ENCODE results near the gene MOG. TPM values are rescaled to one million over a fixed set of nuclear protein-coding genes. Genes with fewer than 3 reads are reported as not detected.

MOG gene
- total RNA-seq, 2 experiments from 2014 or later = not detected

GRCh38 chr6:29628419-29629281 lies 28.2 kb upstream of the MOG start:
- Histone ChIP-seq H3K36me3 (ENCODE audit: insufficient read depth, low read length) (peaks cover 1% of the 10 kb centered on the region), H3K4me1 (ENCODE audit: insufficient read depth, low read length) (peaks cover 44% of the 10 kb centered on the region), H3K9me3 (ENCODE audit: control insufficient read depth in 1 of 2, insufficient read depth in 1 of 2, low read length in 2 of 2) (no peaks in the 10 kb centered on the region), H3K27ac (ENCODE audit: low read depth in 1 of 2, low read length in 2 of 2) (no peak overlapping the region), H3K4me3 (ENCODE audit: low read length) (peak overlapping the region; percentile 84), H3K27me3 (ENCODE audit: control insufficient read depth in 1 of 2, insufficient read depth in 2 of 2, low read length in 2 of 2) (no peaks in the 10 kb centered on the region)
- peaks cover 13% of the 10 kb centered on the region for H3K36me3 Mint-ChIP-seq (ENCODE audit: low read depth)
- intact Hi-C loops (cut with DNase I, micrococcal nuclease) = loop anchor here in 1 of 2 experiments (1.0 kb wide), 1 partner anchor 22 kb away; no protein-coding TSS in a partner anchor
- H3K4me3 Mint-ChIP-seq = peak overlapping the region; percentile 91
- peaks cover 50% of the 10 kb centered on the region for H3K4me1 Mint-ChIP-seq (ENCODE audit: low read depth)
- peak; percentile 26 to 75 (median 47) for DNase-seq
- H3K9me3 Mint-ChIP-seq = no peaks in the 10 kb centered on the region
- H3K27ac Mint-ChIP-seq = peak overlapping the region; percentile 22
- ChIA-PET CTCF (interaction anchor here (0.7 to 3.4 kb wide), 5 partner anchors 12 to 25 kb away, joined by 3 to 21 read pairs (median 12); no protein-coding TSS in a partner anchor), POLR2A (interaction anchor here (1.5 to 2.8 kb wide), 2 partner anchors 13 to 21 kb away, joined by 4 to 14 read pairs; no protein-coding TSS in a partner anchor)
- peak; percentile 69 for TF ChIP-seq CTCF (IDR thresholded peaks at IDR 0.05)
- ATAC-seq (ENCODE audit: poor library complexity) = peak; percentile 49
- H3K27me3 Mint-ChIP-seq = no peaks in the 10 kb centered on the region

- ATAC-seq (ENCODE audit: poor library complexity) = no peak
- no peaks in the 10 kb centered on the region for H3K36me3 ChIP-seq (ENCODE audit: insufficient read depth, low read length)
- H3K4me3 Mint-ChIP-seq = peak overlapping the region; percentile 91
- POLR2A ChIA-PET = interaction anchor here (1.5 to 1.6 kb wide), 2 partner anchors 11 to 20 kb away, joined by 7 to 8 read pairs; no protein-coding TSS in a partner anchor
- H3K9me3 ChIP-seq (ENCODE audit: control insufficient read depth in 1 of 2, insufficient read depth in 1 of 2, low read length in 2 of 2) = no peaks in the 10 kb centered on the region
- H3K4me3 ChIP-seq (ENCODE audit: low read length) = no peak overlapping the region
- no peak for DNase-seq
- no peak overlapping the region for H3K27ac ChIP-seq (ENCODE audit: low read depth in 1 of 2, low read length in 2 of 2)
- intact Hi-C loops (cut with DNase I, micrococcal nuclease) = no loop called here
- peaks cover 46% of the 10 kb centered on the region for H3K4me1 ChIP-seq (ENCODE audit: insufficient read depth, low read length)
- peaks cover 59% of the 10 kb centered on the region for H3K4me1 Mint-ChIP-seq (ENCODE audit: low read depth)
- no peaks in the 10 kb centered on the region for H3K9me3 Mint-ChIP-seq
- CTCF ChIA-PET = interaction anchor here (1.4 to 3.4 kb wide), 4 partner anchors 11 to 24 kb away, joined by 6 to 18 read pairs (median 10); no protein-coding TSS in a partner anchor
- H3K27me3 ChIP-seq (ENCODE audit: control insufficient read depth in 1 of 2, insufficient read depth in 2 of 2, low read length in 2 of 2) = no peaks in the 10 kb centered on the region
- peaks cover 5% of the 10 kb centered on the region for H3K36me3 Mint-ChIP-seq (ENCODE audit: low read depth)
- no peak for TF ChIP-seq CTCF (IDR thresholded peaks at IDR 0.05)
- no peaks in the 10 kb centered on the region for H3K27me3 Mint-ChIP-seq
- H3K27ac Mint-ChIP-seq = no peak overlapping the region
Measured at GRCh38 chr6:29629571-29629970, 27.3 kb upstream of the MOG start.

- intact Hi-C loops (cut with DNase I, micrococcal nuclease) = no loop called here
- peak overlapping the region; percentile 90 for H3K4me3 Mint-ChIP-seq
- POLR2A ChIA-PET = interaction anchor here (1.5 to 1.6 kb wide), 2 partner anchors 11 to 19 kb away, joined by 7 to 8 read pairs; no protein-coding TSS in a partner anchor
Measured at GRCh38 chr6:29630315-29630714, 26.6 kb upstream of the MOG start.

More at GRCh38 chr6:29630315-29630714, 26.6 kb upstream of the MOG start:
- Mint-ChIP-seq H3K9me3 (no peaks in the 10 kb centered on the region), H3K27ac (no peak overlapping the region), H3K4me1 (ENCODE audit: low read depth) (peaks cover 60% of the 10 kb centered on the region), H3K27me3 (no peaks in the 10 kb centered on the region), H3K36me3 (ENCODE audit: low read depth) (peaks cover 5% of the 10 kb centered on the region)
- CTCF ChIA-PET = interaction anchor here (2.5 to 3.4 kb wide), 2 partner anchors 20 to 23 kb away, joined by 7 to 18 read pairs; no protein-coding TSS in a partner anchor
- Histone ChIP-seq H3K9me3 (ENCODE audit: control insufficient read depth in 1 of 2, insufficient read depth in 1 of 2, low read length in 2 of 2) (no peaks in the 10 kb centered on the region), H3K4me3 (ENCODE audit: low read length) (no peak overlapping the region), H3K4me1 (ENCODE audit: insufficient read depth, low read length) (peaks cover 46% of the 10 kb centered on the region), H3K27ac (ENCODE audit: low read depth in 1 of 2, low read length in 2 of 2) (no peak overlapping the region), H3K27me3 (ENCODE audit: control insufficient read depth in 1 of 2, insufficient read depth in 2 of 2, low read length in 2 of 2) (no peaks in the 10 kb centered on the region), H3K36me3 (ENCODE audit: insufficient read depth, low read length) (no peaks in the 10 kb centered on the region)
- ATAC-seq (ENCODE audit: poor library complexity) (no peak), DNase-seq (peak in 1 of 14 experiments; percentile 32)
- no peak for TF ChIP-seq CTCF (IDR thresholded peaks at IDR 0.05)

All from CD4-positive, alpha-beta T cell (primary cell).